SK-N-SH (cell line): ENCODE data around the gene USP34.

ENCODE experiments used
- GABPA ChIP-seq: IDR thresholded peaks from 2 replicates; pipeline ENCODE4 v1.4.0; 2012; ENCODE audit warnings: low read depth, mild to moderate bottlenecking
- JUND ChIP-seq: IDR thresholded peaks from 2 replicates; pipeline ENCODE4 v1.4.0; 2012
- MXI1 ChIP-seq: IDR thresholded peaks from 2 replicates; pipeline ENCODE4 v1.6.1; 2012; ENCODE audit warnings: mild to moderate bottlenecking, low read depth, low read length, improper control_type of control experiment
- POLR2AphosphoS5 ChIP-seq: IDR thresholded peaks from 2 replicates; pipeline ENCODE4 v1.6.1; 2012; ENCODE audit warnings: low read depth, low read length
- TAF1 ChIP-seq: IDR thresholded peaks from 2 replicates; pipeline ENCODE4 v1.6.1; 2012; ENCODE audit warnings: low read depth, mild to moderate bottlenecking, low read length, moderate library complexity, borderline replicate concordance
- TEAD4 ChIP-seq: IDR thresholded peaks from 2 replicates; pipeline ENCODE4 v1.4.0; 2012; ENCODE audit warnings: mild to moderate bottlenecking, borderline replicate concordance; ENCODE audit not compliant: insufficient read depth
- YY1 ChIP-seq: IDR thresholded peaks from 2 replicates; pipeline ENCODE4 v1.4.0; 2012; ENCODE audit warnings: low read depth, mild to moderate bottlenecking
- TF ChIP-seq, protein P1 (sequence below): fragments of 150-350 bp; IDR thresholded peaks from 2 replicates; pipeline ENCODE4 v1.6.1; 2017; ENCODE audit warnings: antibody characterized with exemption, low read length, low read depth, borderline replicate concordance
- TF ChIP-seq, protein P2 (sequence below): fragments of 200-600 bp; sonication (generic); IDR thresholded peaks from 2 replicates; pipeline ENCODE4 v1.6.1; 2017; ENCODE audit warnings: antibody characterized with exemption, mild to moderate bottlenecking, moderate library complexity

DNA sequence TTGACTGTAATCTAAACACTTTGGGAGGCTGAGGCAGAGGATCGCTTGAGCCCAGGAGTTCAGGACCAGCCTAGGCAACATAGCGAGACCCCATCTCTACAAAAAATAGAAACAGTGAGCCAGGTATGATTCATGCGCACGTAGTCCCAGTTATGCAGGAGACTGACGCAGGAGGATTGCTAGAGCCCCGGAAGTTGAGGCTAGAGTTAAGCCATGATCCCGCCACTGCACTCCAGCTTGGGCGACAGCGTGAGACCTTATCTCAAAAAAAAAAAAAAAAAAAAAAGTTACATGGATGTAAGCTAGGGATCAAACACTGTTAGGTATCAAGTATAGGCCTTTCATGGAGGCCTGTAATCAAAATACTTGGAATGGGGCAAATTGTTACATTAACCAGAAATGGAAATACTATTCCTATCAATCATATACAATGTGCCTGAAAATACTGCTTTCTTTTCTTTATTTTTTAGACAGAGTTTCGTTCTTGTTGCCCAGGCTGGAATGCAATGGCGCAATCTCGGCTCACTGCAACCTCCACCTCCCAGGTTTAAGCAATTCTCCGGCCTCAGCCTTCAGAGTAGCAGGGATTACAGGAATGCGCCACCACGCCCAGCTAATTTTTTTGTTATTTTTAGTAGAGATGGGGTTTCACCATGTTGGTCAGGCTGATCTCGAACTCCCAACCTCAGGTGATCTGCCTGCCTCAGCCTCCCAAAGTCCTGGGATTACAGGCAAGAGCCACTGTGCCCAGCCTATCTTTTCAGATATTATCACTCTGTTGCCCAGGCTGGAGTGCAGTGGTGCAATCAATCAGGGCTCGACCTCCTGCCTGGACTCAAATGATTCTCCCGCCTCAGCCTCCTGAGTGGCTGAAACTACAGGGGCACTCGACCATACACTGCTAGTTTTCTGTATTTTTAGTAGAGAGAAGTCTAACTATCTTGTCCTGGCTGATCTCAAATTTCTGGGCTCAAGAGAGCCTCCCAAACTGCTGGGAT lies 40.1 kb upstream of the USP34 start:
- TF ChIP-seq GABPA (no peak), TEAD4 (no peak), POLR2AphosphoS5 (no peak), MXI1 (no peak), YY1 (no peak), TAF1 (no peak), JUND (no peak)
- TF ChIP-seq, protein P1, sequence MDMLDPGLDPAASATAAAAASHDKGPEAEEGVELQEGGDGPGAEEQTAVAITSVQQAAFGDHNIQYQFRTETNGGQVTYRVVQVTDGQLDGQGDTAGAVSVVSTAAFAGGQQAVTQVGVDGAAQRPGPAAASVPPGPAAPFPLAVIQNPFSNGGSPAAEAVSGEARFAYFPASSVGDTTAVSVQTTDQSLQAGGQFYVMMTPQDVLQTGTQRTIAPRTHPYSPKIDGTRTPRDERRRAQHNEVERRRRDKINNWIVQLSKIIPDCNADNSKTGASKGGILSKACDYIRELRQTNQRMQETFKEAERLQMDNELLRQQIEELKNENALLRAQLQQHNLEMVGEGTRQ, result no peak
- TF ChIP-seq, protein P2, sequence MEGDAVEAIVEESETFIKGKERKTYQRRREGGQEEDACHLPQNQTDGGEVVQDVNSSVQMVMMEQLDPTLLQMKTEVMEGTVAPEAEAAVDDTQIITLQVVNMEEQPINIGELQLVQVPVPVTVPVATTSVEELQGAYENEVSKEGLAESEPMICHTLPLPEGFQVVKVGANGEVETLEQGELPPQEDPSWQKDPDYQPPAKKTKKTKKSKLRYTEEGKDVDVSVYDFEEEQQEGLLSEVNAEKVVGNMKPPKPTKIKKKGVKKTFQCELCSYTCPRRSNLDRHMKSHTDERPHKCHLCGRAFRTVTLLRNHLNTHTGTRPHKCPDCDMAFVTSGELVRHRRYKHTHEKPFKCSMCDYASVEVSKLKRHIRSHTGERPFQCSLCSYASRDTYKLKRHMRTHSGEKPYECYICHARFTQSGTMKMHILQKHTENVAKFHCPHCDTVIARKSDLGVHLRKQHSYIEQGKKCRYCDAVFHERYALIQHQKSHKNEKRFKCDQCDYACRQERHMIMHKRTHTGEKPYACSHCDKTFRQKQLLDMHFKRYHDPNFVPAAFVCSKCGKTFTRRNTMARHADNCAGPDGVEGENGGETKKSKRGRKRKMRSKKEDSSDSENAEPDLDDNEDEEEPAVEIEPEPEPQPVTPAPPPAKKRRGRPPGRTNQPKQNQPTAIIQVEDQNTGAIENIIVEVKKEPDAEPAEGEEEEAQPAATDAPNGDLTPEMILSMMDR, result no peak
